GM21737 (cell line): ENCODE measurements around the gene CCR6.

Experiments used
- ATAC-seq: cut with Tn5 transposase; IDR thresholded peaks from one replicate; pipeline ENCODE4 v1.9.1; 2021; ENCODE audit warnings: mild to moderate bottlenecking, moderate library complexity; ENCODE audit not compliant: unreplicated experiment

Gene CCR6

DNA sequence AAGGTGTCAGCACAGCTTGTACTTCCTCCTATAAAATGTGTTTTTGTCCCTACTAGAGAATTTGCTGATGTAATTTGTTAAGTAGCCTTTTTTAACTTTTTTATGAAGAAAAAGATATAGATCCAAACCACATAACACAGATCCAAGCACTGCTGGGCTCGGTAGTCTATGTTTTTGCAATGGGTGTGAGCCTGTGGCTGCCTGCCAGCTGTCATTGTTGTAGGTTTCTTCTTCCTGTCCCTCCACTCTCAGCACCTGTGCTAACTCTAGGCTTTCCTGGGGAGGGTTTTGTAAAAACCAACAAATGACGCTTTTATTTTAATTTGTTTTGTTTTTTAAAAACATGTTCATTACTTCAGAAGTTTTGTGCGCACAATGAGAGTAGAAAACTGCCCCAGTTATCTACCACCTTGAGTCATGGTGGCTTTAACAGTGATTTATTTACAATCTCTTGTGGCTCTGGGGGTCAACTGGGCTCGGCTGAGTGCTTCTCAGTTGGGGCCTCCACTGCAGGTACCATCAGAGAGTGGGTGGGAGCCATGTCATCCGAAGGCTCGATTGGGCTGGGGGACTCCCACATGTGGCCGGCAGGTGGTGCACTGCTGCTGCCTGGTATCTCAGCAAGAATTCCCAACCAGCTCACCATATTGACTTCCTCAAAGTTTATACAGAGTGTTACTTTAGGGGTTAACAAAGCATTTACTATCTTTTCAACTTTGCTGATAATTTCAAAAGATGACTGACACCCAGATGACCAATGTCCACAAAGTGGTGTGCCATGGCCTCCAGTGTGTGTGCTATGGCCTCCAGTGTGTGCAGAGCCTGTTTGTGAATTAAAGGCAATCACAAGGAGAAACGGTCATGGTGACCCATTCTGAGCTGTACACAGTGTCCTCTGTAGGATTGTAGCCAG lies 3.0 kb upstream of the CCR6 start:
- no peak for ATAC-seq

DNA sequence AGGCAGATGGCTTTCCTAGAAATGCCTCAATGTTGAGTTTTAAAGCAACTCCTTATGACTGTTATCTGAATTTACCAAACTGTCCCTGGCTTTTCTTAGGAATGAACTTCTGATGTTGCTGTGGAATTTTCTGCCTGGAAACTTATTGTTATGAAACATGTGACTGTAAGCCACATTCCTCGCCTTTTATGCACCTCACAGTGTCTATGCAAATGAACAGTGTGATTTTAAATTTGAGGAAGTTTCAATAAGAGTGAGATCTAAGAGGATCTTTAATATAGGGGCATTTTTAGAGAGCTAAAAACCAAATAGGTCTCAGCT lies 2.4 kb upstream of the CCR6 start:
- ATAC-seq = no peak

DNA sequence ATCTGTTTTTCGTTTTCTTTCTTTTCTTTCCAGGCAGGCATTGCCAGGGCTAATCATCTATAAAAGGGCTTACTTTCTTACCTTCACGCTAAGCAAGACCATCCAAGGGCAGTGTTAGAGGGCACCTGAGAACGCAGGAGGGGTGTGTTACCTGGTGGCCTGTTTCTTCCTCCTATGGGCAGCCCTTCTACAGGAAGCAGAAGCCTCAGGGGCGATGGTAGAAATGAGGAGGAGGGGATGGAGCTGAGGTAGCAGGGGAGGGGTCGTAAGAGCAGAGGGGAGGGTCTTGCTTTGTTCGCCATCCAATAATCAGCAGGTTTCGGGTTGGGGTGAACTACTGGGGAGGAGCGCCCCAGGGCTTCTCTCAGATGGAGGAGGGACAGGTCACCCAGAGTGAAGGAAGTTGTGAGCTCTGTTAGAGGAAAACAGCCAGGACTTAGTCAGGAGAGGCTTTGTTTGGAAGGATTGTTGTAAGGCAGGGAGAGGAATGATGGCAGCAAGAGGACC lies 1.5 kb upstream of the CCR6 start:
- ATAC-seq = no peak

DNA sequence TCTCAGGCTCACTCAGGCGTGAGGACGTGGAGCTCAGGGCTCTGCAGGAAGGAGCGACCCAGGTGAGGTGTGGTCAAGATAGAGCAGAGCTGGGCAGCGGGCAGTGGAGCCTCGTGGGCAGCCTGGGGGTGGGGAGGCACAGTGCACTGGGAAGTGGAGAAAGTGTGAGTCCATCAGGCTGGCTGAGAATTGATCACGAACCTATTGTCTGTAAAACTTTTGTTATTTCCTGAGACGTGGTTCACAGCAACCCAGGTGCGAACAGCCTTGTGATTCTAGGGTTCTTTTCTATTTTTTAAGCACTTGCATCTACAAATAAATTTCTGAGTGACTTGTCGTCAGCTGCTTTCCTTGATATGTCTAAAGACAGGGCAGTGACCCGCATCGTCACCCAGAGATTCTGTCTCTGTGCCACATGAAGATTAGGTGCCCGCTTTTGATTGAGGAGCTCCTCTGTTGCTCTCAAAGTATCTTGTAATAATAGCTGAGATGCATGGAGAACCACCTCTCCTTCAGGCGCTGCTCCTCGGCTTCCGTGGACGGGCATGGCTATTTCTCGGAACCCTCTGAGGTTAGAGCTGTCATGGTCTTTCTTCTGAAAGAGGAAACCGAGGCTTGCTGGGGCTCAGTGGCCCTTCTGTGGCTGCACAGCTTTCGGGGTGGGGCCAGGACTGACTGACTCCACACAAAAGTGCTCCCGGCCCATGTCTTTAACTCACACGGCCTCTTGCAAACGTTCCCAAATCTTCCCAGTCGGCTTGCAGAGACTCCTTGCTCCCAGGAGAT lies 662 bp upstream of the CCR6 start:
- peak; percentile 37 for ATAC-seq

DNA sequence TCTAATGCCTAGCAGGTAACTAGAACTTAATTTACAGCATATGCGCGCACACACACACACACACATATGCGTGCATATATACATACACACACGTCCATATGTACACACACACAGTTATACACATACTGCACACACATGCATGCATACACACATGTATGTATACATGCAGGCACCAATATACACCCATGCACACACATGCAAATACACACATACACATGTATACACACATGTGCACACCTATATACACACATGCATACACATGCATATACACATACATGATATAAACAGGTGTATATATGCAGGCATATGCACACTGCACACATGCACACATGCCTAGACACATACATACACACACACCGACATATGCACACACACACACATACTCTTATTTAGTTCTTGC lies 1.9 kb downstream of the CCR6 start:
- ATAC-seq = no peak

DNA sequence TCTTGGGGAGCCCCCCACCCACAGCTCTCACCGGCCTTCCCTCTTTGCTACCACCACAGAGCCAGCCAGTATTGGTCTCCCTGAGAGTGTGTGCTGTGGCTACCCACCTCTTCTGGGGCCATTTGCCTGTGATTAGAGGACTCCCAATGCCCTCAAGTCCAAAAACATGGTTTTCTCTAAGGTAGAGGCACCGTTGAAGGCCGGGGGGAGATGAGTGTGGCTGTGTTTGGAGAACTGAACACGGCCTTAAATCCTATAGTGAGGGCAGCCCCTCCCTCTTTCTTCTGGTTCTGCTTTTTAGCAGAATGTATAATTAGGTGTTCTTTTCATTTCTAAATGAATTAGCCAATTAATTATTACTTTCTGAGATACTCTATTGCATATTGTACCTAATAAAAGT lies 2.5 kb downstream of the CCR6 start:
- ATAC-seq = no peak

DNA sequence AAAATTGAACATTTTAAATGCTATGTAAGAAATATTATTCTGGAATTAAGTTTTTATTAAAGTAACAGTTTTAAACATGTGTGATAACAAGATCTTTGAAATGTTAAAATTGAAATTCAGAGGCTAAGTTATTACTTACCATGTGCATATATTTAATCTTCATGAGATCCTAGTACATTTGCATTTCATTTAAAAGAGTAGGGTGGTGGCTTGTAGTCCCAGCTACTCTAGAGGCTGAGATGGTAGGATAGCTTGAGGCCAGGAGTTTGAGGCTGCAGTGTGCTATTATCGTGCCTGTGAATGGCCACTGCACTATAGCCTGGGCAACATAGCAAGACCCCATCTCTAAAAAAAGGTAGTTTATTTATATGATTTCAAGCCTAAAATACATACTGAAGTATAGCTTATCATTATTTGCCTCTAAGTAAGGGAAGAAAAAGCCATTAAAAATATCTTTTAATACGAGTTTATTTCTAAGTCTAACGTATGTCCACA lies 3.0 kb downstream of the CCR6 start:
- no peak for ATAC-seq

DNA sequence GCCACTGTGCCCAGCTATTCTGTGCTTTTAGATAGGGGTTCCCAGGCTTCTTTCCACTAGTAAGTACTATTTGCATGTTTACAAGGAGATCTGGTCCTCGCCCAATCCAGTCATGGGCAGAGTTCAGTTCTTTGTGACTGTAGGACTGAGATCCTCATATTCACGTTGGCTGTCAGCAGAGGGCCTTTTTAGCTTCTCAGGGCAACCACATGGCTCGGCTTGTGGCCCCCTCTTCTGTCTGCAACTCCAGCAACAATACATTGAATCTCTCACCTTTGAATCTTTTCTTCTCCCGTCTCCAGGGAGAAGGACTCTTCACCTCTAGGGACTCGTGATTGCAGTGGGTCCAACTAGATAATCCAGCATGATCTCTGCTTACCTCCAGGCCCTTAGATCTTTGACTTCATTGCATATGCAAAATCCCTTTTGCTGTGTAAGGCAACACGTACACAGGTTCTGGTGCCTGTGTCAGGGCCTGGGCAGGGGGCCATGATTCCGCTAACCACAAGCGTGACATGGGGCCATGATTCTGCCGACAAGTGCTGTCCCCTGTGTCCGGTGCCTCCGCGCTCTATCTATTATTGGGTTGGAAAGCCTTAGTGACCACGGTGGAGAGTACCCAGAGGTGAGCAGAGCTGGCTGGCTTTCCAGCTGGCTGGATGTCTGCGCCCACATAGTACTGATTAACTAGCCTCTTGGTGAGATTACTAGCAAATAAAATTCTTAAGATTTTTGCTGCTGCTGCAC lies 5.1 kb downstream of the CCR6 start:
- ATAC-seq = no peak

DNA sequence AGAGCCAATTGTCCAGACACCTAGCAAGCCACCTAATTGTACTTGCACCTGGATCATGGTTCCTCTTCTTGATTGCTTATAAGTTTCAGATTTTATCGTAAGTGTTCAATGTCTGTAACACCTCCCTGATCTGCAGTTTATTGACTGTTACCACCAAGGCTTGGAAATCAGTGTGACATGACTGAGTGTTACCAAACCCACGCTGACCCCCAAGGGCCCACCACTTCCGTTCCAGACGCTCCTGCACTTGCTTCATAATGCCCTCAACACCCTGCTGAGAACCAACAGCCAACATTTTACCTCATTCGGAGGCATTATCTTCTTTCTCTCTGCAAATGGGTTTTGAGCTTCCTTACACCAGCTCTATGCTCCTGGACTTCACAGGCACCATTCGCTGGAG lies 6.3 kb downstream of the CCR6 start:
- ATAC-seq = no peak

DNA sequence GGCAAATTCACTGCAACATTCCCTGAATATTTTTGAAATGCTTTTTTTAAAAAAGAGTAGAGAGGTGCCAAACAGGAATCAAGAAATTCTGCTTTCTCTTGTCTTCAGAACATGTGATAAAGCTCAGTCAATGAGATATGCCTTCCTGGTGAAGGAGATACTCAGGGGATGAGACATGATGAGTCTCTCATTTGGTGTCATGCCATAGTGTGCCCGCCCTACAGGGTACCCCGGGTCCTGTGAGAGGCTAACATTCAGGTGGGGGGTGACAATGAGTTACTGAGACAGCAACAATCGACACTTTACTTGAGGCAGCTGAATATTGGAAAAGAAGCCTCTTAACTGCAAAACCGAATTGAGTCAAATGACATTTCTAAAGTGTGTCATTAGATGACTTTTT lies 6.7 kb downstream of the CCR6 start:
- no peak for ATAC-seq

DNA sequence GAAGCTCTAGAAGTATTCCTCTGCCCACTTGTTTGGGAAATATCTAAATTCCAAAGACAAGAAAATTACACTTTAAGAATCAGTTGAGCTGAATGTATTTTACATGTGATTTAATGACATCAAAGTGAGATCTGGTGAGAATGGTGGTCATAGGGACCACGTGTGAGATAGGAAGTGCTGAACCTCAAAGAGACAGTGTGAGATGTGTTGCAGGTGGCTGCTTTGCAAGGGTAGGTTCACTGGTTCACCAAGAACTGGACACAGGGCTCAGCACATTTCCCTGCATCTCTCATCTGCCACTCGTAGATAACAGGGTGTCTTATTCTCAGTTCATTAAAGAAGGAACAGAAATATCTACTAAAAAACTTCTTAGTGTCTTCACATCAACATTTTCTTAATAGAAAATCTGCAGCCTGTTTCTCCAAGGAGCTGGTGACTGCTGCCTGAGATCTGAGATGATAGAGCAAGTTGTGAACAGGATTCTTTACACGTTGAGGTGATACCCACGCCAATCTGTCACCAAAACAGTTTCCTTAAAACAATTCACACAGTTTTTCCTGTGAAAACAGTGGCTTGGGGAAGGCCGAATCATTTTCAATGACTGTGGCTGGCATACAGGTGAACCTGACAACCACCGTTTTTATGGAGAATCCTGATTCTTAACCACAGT lies 7.2 kb downstream of the CCR6 start:
- ATAC-seq = peak; percentile 55

DNA sequence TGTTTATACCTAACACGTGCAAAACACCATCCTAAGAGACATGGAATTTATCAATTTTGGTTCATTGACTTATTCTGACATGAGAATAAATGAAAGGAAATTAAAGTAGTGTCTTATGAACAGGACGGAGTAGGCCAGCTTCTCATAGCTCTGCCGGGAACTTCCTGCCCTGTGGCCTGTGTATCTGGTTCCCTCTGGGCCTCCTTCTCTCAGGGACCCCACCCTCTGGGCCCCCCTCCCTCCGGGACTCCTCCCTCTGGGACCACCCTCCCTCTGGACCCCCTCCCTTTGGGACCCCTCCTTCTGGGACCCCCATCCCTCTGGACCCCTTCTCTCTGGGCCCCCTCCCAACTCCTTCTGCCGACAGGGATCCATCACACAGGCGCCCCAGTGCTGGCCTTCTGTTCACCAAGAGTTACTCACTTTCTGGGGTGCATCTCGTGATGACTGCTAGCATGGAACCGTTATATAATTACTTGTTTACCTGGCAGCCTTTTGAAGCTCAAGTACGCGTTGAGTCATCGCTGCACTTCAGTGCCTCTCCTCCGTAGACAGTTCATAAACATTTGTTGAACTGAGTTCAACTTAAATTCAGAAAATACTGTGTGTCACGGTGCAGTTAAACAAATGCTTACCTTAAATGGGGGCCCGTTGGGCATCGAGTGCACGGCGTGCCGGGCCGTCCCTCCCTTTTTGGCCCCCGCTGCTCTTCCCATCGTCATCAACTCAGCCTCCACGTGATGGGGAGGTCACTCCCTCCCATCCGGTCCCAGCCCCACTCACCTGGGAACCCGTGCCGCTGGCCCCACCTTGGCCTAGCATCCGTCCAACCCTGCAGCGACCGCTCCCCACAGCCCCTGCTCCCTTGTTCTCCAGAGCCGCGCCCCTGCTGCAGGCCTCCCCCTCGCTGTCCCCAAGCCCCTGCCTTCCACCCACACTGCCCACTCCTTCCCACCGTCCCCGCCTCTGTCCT lies 8.1 kb downstream of the CCR6 start:
- ATAC-seq = no peak

DNA sequence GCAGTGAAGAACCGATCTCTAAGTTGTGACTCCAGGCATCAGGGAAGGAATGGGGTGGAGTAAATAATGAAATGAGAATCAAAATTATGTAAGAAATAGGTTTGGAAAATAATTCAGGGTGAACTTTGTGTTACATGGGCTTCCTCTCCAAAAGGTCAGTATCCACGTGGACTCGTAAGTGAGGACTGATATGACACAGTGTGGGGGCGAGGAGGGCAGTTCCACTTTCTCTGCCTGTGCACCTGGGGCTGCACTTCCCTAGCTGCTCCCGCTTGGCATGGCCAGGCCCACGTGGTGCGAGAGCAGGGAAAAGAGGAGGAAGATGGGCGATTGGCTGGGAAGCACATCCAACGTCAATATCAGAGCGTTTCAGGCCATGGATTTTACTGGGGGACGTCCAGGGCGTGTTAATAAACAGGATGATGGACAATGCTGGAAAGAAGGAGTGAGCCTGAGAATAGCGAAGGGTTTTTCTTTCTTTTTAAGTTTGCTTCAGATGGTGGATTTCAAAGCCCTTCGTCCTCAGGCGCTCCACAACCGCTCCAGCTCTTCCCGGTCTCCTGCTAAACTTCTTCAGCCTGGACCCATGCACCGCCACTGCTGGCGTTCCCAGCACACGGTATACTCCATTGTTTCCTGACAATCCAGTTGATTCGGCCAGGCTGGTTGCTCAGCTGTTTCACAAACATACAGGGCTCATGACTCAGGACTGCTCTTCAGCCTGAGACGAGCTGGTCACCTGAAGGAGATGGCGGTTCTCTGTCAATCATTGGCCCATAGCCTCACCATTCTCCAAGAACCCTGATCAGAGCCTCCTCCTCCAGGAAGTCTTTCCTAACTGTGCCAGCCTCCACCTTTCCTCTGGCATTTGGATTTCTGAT lies 11.8 kb downstream of the CCR6 start:
- ATAC-seq = no peak

DNA sequence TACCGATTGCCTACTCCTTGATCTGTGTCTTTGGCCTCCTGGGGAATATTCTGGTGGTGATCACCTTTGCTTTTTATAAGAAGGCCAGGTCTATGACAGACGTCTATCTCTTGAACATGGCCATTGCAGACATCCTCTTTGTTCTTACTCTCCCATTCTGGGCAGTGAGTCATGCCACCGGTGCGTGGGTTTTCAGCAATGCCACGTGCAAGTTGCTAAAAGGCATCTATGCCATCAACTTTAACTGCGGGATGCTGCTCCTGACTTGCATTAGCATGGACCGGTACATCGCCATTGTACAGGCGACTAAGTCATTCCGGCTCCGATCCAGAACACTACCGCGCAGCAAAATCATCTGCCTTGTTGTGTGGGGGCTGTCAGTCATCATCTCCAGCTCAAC lies 13.5 kb downstream of the CCR6 start:
- ATAC-seq = no peak

DNA sequence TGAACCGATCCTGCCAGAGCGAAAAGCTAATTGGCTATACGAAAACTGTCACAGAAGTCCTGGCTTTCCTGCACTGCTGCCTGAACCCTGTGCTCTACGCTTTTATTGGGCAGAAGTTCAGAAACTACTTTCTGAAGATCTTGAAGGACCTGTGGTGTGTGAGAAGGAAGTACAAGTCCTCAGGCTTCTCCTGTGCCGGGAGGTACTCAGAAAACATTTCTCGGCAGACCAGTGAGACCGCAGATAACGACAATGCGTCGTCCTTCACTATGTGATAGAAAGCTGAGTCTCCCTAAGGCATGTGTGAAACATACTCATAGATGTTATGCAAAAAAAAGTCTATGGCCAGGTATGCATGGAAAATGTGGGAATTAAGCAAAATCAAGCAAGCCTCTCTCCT lies 14.2 kb downstream of the CCR6 start:
- no peak for ATAC-seq

DNA sequence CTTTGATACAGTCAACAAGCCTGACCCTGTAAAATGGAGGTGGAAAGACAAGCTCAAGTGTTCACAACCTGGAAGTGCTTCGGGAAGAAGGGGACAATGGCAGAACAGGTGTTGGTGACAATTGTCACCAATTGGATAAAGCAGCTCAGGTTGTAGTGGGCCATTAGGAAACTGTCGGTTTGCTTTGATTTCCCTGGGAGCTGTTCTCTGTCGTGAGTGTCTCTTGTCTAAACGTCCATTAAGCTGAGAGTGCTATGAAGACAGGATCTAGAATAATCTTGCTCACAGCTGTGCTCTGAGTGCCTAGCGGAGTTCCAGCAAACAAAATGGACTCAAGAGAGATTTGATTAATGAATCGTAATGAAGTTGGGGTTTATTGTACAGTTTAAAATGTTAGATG lies 15.0 kb downstream of the CCR6 start:
- ATAC-seq = no peak

DNA sequence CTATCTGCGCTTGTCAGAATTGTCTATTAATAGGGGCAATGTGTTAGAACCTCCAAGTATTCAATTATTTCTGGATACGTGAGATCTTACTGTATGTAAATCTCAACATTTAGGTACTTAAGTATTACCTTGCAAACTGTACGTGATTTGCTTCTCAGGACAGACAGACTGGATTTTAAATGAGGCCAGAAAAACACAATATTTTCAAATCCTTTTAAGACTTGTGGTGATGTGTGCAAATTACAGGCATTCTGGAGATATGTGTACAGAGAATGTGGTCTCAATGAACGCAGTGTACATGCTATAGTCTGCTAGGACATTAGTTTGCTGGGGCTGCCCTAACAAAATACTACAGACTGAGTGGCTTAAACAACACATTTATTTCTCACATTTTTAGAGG lies 16.9 kb downstream of the CCR6 start:
- no peak for ATAC-seq

DNA sequence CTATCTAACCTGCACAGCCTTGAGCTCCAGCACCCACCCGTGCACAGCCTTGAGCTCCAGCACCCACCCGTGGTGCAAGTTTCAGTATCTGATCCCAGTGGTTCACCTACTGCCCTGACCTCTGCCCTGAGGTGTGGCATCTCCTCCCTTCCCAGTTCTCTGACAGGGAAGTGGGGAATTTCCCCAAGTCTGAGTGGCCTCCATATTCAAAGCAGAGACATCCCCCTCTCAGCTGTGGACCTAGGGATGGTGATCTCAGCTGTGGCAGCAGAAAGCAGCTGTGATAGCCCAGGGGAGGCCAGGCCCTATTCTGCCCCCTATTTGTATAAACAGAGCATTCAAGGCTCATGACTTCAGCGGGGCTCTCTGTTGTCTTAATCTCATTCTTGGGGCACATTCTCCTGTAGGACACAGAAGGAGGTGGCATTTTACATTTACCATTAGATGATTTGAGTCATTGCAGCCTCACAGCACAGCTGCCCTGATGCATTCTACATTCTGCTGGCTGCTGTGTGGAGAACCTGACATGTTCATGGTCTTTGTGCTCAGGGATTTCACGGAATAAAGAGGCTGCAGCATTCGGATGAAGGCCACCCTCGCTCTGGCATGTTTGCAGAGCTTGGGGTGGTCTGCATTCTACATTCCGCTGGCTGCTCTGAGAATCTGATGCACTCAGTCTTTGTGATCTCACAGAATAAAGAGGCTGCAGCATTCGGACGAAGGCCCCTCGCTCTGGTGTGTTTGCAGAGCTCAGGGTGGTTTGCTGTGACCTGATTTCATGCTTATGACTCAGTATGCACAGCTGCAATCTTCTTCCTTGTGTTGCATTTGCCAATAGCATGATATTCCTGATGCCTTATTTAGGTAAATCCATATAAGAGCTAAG lies 17.9 kb downstream of the CCR6 start:
- no peak for ATAC-seq
